ENCODE data around the gene SCAMP3.
"Not testable (repeated sequence)": the region's sequence is repeated elsewhere in the genome, so short reads cannot be mapped to it uniquely, and the experiment has no call there.

The SCAMP3 gene

DNA sequence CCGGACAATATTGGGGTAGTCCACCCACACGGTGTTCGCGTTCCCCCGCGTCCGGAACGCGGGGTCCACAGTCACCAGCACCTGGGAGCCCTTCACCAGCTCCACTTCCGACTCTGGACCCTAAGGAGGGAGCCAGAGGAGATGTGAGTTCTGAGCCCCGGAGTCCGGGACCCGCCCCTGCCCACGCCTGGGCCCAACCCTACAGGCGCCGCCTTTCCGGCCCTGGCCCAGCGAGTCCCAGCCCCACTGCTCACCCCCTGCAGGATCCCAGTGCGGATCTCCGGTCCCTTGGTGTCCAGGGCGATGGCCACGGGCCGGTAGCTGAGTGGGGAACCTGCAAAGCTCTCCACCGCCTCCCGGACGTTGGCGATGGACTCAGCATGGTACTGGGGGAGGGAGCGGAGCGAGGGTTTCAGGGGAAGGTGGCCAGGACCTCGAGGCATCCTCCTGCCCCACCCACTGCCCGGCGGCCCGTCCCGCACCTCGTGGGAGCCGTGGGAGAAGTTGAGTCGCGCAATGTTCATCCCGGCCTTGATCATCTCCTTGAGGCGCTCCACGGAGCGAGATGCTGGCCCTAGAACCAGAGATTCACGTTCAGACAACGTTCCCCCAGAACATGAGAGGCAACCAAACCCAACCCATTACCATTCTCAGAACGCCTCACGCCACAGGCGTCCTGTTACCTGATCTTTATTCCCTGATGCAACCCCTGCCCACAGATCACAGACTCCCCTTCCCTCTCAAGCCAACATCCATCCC is 33.2 kb upstream of the SCAMP3 start:
- DNase-seq (ENCODE audit: insufficient read length, low spot score) = no peak
- TF ChIP-seq, protein P1, sequence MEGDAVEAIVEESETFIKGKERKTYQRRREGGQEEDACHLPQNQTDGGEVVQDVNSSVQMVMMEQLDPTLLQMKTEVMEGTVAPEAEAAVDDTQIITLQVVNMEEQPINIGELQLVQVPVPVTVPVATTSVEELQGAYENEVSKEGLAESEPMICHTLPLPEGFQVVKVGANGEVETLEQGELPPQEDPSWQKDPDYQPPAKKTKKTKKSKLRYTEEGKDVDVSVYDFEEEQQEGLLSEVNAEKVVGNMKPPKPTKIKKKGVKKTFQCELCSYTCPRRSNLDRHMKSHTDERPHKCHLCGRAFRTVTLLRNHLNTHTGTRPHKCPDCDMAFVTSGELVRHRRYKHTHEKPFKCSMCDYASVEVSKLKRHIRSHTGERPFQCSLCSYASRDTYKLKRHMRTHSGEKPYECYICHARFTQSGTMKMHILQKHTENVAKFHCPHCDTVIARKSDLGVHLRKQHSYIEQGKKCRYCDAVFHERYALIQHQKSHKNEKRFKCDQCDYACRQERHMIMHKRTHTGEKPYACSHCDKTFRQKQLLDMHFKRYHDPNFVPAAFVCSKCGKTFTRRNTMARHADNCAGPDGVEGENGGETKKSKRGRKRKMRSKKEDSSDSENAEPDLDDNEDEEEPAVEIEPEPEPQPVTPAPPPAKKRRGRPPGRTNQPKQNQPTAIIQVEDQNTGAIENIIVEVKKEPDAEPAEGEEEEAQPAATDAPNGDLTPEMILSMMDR (IDR thresholded peaks at IDR 0.05; ENCODE audit: insufficient read depth, missing control alignments) = no peak
- FAIRE-seq = no peak

DNA sequence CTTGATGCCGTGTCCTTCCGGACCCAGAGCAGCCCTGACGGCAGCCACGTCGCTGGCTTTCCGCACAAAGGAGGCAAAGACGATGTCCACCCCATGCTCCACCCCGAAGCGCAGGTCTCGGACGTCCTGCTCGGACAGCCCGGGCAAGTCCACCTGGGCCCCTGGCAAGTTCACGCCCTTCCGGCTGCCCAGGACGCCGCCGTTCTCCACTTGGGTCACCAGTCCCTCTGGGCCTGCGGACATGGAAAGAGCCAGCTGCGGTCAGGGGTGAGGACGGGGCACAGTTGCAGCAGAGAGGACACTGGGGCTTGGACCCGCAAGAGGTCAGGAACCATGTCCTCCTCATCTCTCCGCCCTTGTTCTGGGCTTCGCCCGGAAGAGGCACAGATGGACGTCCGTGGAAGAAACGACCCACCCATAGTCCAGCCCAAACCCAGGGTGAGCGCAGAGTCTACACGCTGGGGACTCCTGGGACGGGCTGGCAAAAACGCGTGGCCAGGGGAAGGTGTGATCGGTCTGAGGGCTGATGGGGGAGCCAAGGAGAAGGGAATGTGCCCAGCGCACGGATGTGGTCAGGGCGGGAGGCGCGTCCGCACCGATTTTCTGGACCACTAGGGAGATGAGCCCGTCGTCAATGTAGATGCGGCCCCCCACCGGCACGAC is 32.5 kb upstream of the SCAMP3 start:
- TF ChIP-seq, protein P1 (IDR thresholded peaks at IDR 0.05; ENCODE audit: insufficient read depth, missing control alignments) = no peak
- FAIRE-seq = no peak
- no peak for DNase-seq (ENCODE audit: insufficient read length, low spot score)

DNA sequence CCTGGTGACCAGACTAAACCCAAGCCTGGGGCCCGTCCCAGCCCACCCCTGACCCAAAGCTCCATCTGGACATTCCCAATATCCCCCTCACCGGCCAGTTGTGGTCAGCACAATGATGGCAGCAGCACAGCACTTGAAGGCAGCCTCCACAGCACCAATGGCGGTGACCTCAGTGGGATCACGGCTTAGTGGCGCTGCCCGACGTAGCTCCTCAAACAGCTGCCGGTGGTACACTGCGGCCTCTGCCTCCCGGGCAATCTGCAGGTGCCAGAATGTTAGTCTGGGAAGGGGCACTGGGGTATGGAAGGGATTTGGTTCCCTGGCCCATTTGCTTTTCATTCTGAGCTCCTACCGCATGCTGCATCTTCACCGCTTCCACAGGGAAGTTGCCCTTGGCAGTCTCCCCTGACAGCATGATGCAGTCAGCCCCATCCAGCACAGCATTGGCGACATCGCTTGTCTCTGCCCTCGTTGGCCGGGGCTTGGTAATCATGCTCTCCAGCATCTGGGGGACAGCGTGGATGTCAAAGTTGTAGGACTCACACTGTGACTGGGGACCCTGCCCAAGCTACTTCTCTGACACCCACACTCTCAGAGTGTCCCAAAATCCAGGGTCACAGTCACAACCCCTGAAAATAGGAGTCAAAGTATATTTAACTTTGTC is 31.1 kb upstream of the SCAMP3 start:
- FAIRE-seq = no peak
- TF ChIP-seq, protein P1 (IDR thresholded peaks at IDR 0.05; ENCODE audit: insufficient read depth, missing control alignments) = no peak
- no peak for DNase-seq (ENCODE audit: insufficient read length, low spot score)

DNA sequence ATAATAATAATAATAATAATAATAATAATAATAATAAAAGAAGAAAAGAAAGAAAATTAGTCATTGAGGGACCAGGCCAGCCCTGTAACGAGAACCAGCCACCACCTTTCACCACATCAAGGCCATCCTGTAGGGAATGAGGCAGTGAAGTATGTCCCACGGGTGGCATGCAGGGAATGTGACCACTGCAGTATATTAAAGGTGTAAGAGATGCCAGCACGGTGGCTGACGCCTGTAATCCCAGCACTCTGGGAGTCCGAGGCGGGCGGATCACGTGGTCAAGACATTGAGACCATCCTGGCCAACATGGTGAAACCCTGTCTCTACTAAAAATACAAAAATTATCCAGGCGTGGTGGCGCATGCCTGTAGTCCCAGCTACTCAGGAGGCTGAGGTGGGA is 28.8 kb upstream of the SCAMP3 start:
- not testable (repeated sequence) for FAIRE-seq; DNase-seq (ENCODE audit: insufficient read length, low spot score)

DNA sequence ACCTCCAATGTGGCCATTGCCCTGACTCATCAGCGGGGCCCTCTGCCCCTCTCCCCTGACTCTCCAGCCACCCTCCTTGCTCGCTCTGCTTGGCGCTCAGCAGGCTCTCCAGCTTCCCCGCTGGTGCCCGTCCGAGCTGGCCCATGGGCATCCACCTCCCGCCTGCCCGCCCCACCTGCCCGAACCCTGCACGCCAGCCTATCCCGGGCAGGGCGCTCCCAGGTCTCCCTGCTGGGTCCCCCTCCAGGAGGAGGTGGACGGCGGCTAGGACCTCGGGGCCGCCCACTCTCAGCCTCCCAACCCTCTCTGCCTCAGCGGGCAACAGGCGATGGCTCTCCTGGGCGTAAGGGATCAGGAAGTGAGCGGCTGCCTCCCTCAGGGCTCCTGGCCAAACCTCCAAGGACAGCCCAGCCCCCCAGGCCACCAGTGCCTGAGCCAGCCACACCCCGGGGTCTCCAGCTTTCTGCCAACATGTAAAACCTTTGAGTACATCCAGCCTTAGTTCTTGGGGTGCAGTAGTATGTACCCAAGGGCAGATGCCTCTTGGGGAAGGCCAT is 25.9 kb upstream of the SCAMP3 start:
- TF ChIP-seq, protein P1 (IDR thresholded peaks at IDR 0.05; ENCODE audit: insufficient read depth, missing control alignments) = no peak
- DNase-seq (ENCODE audit: insufficient read length, low spot score) (no peak), FAIRE-seq (no peak)

DNA sequence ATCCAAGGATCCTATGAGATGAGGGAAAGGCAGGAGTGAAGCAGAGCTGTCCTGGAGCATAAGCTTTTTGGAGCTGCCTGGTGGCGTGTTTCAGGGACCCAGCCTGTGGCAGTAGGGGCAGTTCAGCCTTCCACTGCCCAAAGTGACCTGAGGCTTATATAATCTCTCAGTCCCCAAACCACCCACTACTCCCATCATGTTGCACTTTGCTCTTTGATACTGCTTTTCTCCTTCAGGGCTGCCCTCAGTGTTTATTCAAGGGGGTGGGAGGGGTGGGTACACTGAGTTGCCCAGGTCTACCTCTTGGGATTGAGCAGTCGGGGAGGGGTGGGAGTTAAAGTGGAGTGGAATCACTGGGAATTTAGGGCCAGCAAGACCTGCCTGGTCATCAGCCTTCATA is 24.4 kb upstream of the SCAMP3 start:
- no peak for DNase-seq (ENCODE audit: insufficient read length, low spot score)
- FAIRE-seq = no peak
- TF ChIP-seq, protein P1 (IDR thresholded peaks at IDR 0.05; ENCODE audit: insufficient read depth, missing control alignments) = no peak

DNA sequence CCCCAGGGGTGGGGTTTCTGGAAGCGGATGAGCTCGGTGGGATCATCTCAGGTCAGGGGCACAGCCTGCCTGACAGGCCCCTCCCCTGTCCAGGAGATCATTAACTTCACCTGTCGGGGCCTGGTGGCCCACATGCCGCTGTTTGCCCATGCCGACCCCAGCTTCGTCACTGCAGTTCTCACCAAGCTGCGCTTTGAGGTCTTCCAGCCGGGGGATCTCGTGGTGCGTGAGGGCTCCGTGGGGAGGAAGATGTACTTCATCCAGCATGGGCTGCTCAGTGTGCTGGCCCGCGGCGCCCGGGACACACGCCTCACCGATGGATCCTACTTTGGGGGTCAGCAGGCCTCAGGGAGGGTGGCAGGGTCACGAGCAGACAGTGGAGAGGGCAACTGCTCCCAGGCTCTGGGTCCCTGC is 23.5 kb upstream of the SCAMP3 start:
- no peak for FAIRE-seq

More for the DNA sequence above, 23.5 kb upstream of the SCAMP3 start:
- DNase-seq (ENCODE audit: insufficient read length, low spot score) = no peak
- TF ChIP-seq, protein P1 (IDR thresholded peaks at IDR 0.05; ENCODE audit: insufficient read depth, missing control alignments) = no peak

All from D721Med (cell line).